Upper lobe of left lung (tissue), 6 donors: ENCODE results near the gene PIF1. TPM values are rescaled to one million over a fixed set of nuclear protein-coding genes. Genes with fewer than 3 reads are reported as not detected.
A peak's percentile ranks its signal among the peaks of the same experiment; 100 is the strongest.

Experiments
- ATAC-seq, 2 donors: fragments of 200-7000 bp; cut with Tn5 transposase; one replicate each; pipeline ENCODE4 v1.9.1; 2022; ENCODE audit warnings: mild to moderate bottlenecking in 2 of 2, moderate library complexity in 2 of 2; ENCODE audit not compliant: low FRiP score in 2 of 2
- DNase-seq, 2 donors: peaks; one replicate each; pipeline ENCODE4 v3.0.0-alpha.2; 2019 to 2020
- H3K27ac ChIP-seq, 4 donors: fragments of 200-600 bp; sonication (generic); one replicate each; pipeline ENCODE4 v1.5.1; 2016 to 2019
- H3K27me3 ChIP-seq, 4 donors: fragments of 200-600 bp; sonication (generic); one replicate each; pipeline ENCODE4 v1.5.1; 2017 to 2019
- H3K36me3 ChIP-seq, 4 donors: fragments of 200-600 bp; sonication (generic); one replicate each; pipeline ENCODE4 v1.5.1; 2016 to 2019
- H3K4me1 ChIP-seq, 4 donors: fragments of 200-600 bp; sonication (generic); one replicate each; pipeline ENCODE4 v1.5.1; 2018 to 2019
- H3K4me3 ChIP-seq, 4 donors: fragments of 200-600 bp; sonication (generic); one replicate each; pipeline ENCODE4 v1.5.1; 2017 to 2019; ENCODE audit warnings: mild to moderate bottlenecking in 2 of 4, moderate library complexity in 1 of 4
- H3K9me3 ChIP-seq, 4 donors: fragments of 200-600 bp; sonication (generic); one replicate each; pipeline ENCODE4 v1.5.1; 2018 to 2019
- CTCF ChIP-seq, 6 experiments: fragments of 450-650 bp in 4 of 6; fragments of 200-600 bp in 2 of 6; sonication (generic) in 2 of 6; IDR thresholded peaks; one replicate each; pipeline ENCODE4 v1.5.1; 2016 to 2019; ENCODE audit warnings: antibody characterized with exemption in 6 of 6
- EP300 ChIP-seq, 4 donors: sonication (generic); formaldehyde crosslinking; IDR thresholded peaks; one replicate each; pipeline ENCODE4 v1.5.1; 2017; ENCODE audit warnings: antibody characterized with exemption in 4 of 4, control low read depth in 2 of 4
- POLR2A ChIP-seq, 4 donors: fragments of 450-650 bp; IDR thresholded peaks; one replicate each; pipeline ENCODE4 v1.5.1; 2016 to 2017; ENCODE audit warnings: antibody characterized with exemption in 4 of 4, mild to moderate bottlenecking in 2 of 4
- POLR2AphosphoS5 ChIP-seq, 2 donors: sonication (generic); formaldehyde crosslinking; IDR thresholded peaks; one replicate each; pipeline ENCODE4 v1.5.1; 2017; ENCODE audit warnings: antibody characterized with exemption in 2 of 2
- WGBS, 2 donors: methylation state at CpG; one replicate each; pipeline ENCODE4 v1.1.5; 2017 to 2018; 5-methylcytosine and 5-hydroxymethylcytosine counted together
- total RNA-seq, 6 donors: library from RNA; depleted of rRNA in 4 of 6; stranded (reverse); fragments of >200 nt in 4 of 6; gene quantifications; one replicate each; pipeline versions ENCODE4 v1.1.0 to v1.2.1, GENCODE V29; 2016 to 2021
- donor health status: DM: no; HTN: no; CAD: no; lungs with moderate emphysema.
- donor health status: DM: no; HTN: yes; CAD: no; lungs with severe emphysema.

Gene PIF1
- total RNA-seq, 6 donors from 2014 or later, result 0.61 to 6.2 (median 1.1) TPM

GRCh38 chr15:64861331-64861730 lies 35.9 kb upstream of the PIF1 start:
- TF ChIP-seq POLR2A (IDR thresholded peaks at IDR 0.05), result no peak
- TF ChIP-seq CTCF (IDR thresholded peaks at IDR 0.05), result no peak
- no peak for TF ChIP-seq EP300 (IDR thresholded peaks at IDR 0.05)
- TF ChIP-seq POLR2AphosphoS5 (IDR thresholded peaks at IDR 0.05), result no peak
- WGBS, 2 donors, result 98% methylated on average over 11 of the region's 11 CpGs; no CpG with 5 or more reads in 1 of the 2 donors
- DNase-seq, result no peak
- H3K4me1 ChIP-seq, result peaks cover 35 to 51% (median 40%) of the 10 kb centered on the region in 4 donors
- H3K27ac ChIP-seq, result peak overlapping the region in 3 of 4 donors; percentile 15 to 53 (median 42)
- H3K4me3 ChIP-seq, result no peak overlapping the region
- ATAC-seq, result no peak
- peaks cover 31 to 76% (median 64%) of the 10 kb centered on the region in 4 donors for H3K36me3 ChIP-seq
- H3K9me3 ChIP-seq, result no peaks in the 10 kb centered on the region
- no peaks in the 10 kb centered on the region for H3K27me3 ChIP-seq

GRCh38 chr15:64859226-64859625 lies 33.8 kb upstream of the PIF1 start:
- peak overlapping the region in 3 of 4 donors; percentile 21 to 46 (median 42) for H3K27ac ChIP-seq
- no peaks in the 10 kb centered on the region for H3K27me3 ChIP-seq
- H3K4me3 ChIP-seq, result no peak overlapping the region
- no peak for DNase-seq
- TF ChIP-seq EP300 (IDR thresholded peaks at IDR 0.05) (no peak), CTCF (IDR thresholded peaks at IDR 0.05) (no peak), POLR2AphosphoS5 (IDR thresholded peaks at IDR 0.05) (no peak), POLR2A (IDR thresholded peaks at IDR 0.05) (no peak)
- peaks cover 54 to 66% (median 58%) of the 10 kb centered on the region in 4 donors for H3K4me1 ChIP-seq
- 72 to 75% methylated on average over 2 of the region's 2 CpGs for WGBS, 2 donors
- no peak for ATAC-seq
- peaks cover 32 to 76% (median 58%) of the 10 kb centered on the region in 4 donors for H3K36me3 ChIP-seq
- no peaks in the 10 kb centered on the region for H3K9me3 ChIP-seq

- TF ChIP-seq POLR2AphosphoS5 (IDR thresholded peaks at IDR 0.05) (no peak), POLR2A (IDR thresholded peaks at IDR 0.05) (no peak), EP300 (IDR thresholded peaks at IDR 0.05) (no peak), CTCF (IDR thresholded peaks at IDR 0.05) (no peak)
These were observed 32.7 kb upstream of the PIF1 start for GRCh38 chr15:64858021-64858575.

GRCh38 chr15:64857421-64857820 lies 32.0 kb upstream of the PIF1 start:
- TF ChIP-seq POLR2A (IDR thresholded peaks at IDR 0.05) (no peak), EP300 (IDR thresholded peaks at IDR 0.05) (no peak)
- H3K36me3 ChIP-seq, result peaks cover 28 to 70% (median 49%) of the 10 kb centered on the region in 4 donors
- no peak overlapping the region for H3K4me3 ChIP-seq
- H3K9me3 ChIP-seq, result no peaks in the 10 kb centered on the region
- H3K27me3 ChIP-seq, result no peaks in the 10 kb centered on the region
- WGBS, 2 donors, result 58 to 60% methylated on average over 4 of the region's 4 CpGs
- H3K27ac ChIP-seq, result peak overlapping the region; percentile 58 to 85 (median 70)
- ATAC-seq, result peak in 1 of 2 donors; percentile 27
- peaks cover 69 to 82% (median 72%) of the 10 kb centered on the region in 4 donors for H3K4me1 ChIP-seq
- DNase-seq, result peak in 1 of 2 donors; percentile 46

More at GRCh38 chr15:64858021-64858575, 32.7 kb upstream of the PIF1 start:
- Histone ChIP-seq H3K36me3 (peaks cover 28 to 75% (median 50%) of the 10 kb centered on the region in 4 donors), H3K27me3 (no peaks in the 10 kb centered on the region), H3K9me3 (no peaks in the 10 kb centered on the region), H3K4me1 (peaks cover 65 to 78% (median 69%) of the 10 kb centered on the region in 4 donors), H3K27ac (peak overlapping the region; percentile 58 to 85 (median 70)), H3K4me3 (no peak overlapping the region)
- 33 to 44% methylated on average over 6 of the region's 6 CpGs for WGBS, 2 donors
- ATAC-seq (no peak), DNase-seq (no peak)

- H3K4me3 ChIP-seq, result no peak overlapping the region
- peaks cover 74 to 83% (median 77%) of the 10 kb centered on the region in 4 donors for H3K4me1 ChIP-seq
These were observed 31.1 kb upstream of the PIF1 start for GRCh38 chr15:64856429-64857145.

More at GRCh38 chr15:64856429-64857145, 31.1 kb upstream of the PIF1 start:
- TF ChIP-seq CTCF (IDR thresholded peaks at IDR 0.05), result no peak
- TF ChIP-seq EP300 (IDR thresholded peaks at IDR 0.05), result peak in 1 of 4 donors; percentile 53
- peak; percentile 45 to 46 for TF ChIP-seq POLR2AphosphoS5 (IDR thresholded peaks at IDR 0.05)
- no peak for TF ChIP-seq POLR2A (IDR thresholded peaks at IDR 0.05)
- ATAC-seq, result peak; percentile 23 to 75
- H3K27me3 ChIP-seq, result no peaks in the 10 kb centered on the region
- peaks cover 24 to 61% (median 41%) of the 10 kb centered on the region in 4 donors for H3K36me3 ChIP-seq
- whole genome bisulfite sequencing, 2 donors, result 18 to 28% methylated on average over 4 to 5 of the region's 5 CpGs
- no peaks in the 10 kb centered on the region for H3K9me3 ChIP-seq
- DNase-seq, result peak in 1 of 2 donors; percentile 33
- peak overlapping the region; percentile 58 to 85 (median 70) for H3K27ac ChIP-seq
